K562 (cell line): Measurements from ENCODE around the gene VHLL. TPM values are rescaled to one million over a fixed set of nuclear protein-coding genes. Genes with fewer than 3 reads are reported as not detected.

Experiments used
- CHD2 ChIP-seq: IDR thresholded peaks from 2 replicates; pipeline ENCODE4 v1.6.1; 2011; ENCODE audit warnings: low read depth, low read length
- FOXJ2 ChIP-seq: fragments of 200-800 bp; sonication (Bioruptor generic); IDR thresholded peaks from 2 replicates; pipeline ENCODE4 v1.6.1; 2016; ENCODE audit warnings: missing genetic modification characterization, missing compliant biosample characterization
- HMG20A ChIP-seq: fragments of 450-650 bp; formaldehyde crosslinking; conservative IDR thresholded peaks from 2 replicates; pipeline ENCODE4 v1.4.0; 2020; ENCODE audit warnings: mild to moderate bottlenecking, mixed read lengths
- HNRNPH1 ChIP-seq: fragments of 200-400 bp; formaldehyde crosslinking; optimal IDR thresholded peaks from 2 replicates; pipeline ENCODE3; 2017; ENCODE audit warnings: low read depth, mild to moderate bottlenecking, low read length, moderate library complexity
- LCOR ChIP-seq: sonication (generic); formaldehyde crosslinking; IDR thresholded peaks from 2 replicates; pipeline ENCODE4 v1.8.0; 2022; ENCODE audit warnings: mild to moderate bottlenecking, missing genetic modification reagents
- NR2C2 ChIP-seq, 2 experiments: fragments of 200-800 bp in 1 of 2; sonication (Bioruptor generic) in 1 of 2; sonication (generic) in 1 of 2; formaldehyde crosslinking in 1 of 2; IDR thresholded peaks; 2 replicates each; pipeline versions ENCODE4 v1.6.1 to v1.8.0; 2016 to 2022; ENCODE audit warnings: mild to moderate bottlenecking in 1 of 2, missing compliant biosample characterization in 1 of 2, missing genetic modification characterization in 1 of 2, missing genetic modification reagents in 1 of 2
- POLR2H ChIP-seq: IDR thresholded peaks from 2 replicates; pipeline ENCODE4 v1.6.1; 2016; ENCODE audit warnings: missing genetic modification characterization, low read depth, mild to moderate bottlenecking, control low read depth, missing compliant biosample characterization, moderate library complexity
- SETDB1 ChIP-seq: IDR thresholded peaks from one replicate; pipeline ENCODE4 v1.6.1; 2012; ENCODE audit warnings: low read length, control low read depth, inconsistent platforms
- TEAD4 ChIP-seq, 2 experiments: sonication (generic) in 1 of 2; formaldehyde crosslinking in 1 of 2; IDR thresholded peaks; 2 replicates each; pipeline versions ENCODE4 v1.6.1 to v1.8.0; 2012 to 2022; ENCODE audit warnings: borderline replicate concordance in 1 of 2, inconsistent platforms in 1 of 2, low read length in 1 of 2, mild to moderate bottlenecking in 1 of 2, missing genetic modification reagents in 1 of 2
- ZKSCAN3 ChIP-seq: fragments of 250-450 bp; sonication (Bioruptor Pico); IDR thresholded peaks from 2 replicates; pipeline ENCODE4 v1.4.0; 2020
- polyA plus RNA-seq, 8 experiments: library from polyadenylated mRNA; depleted of rRNA in 4 of 8; stranded (reverse) in 5 of 8; unstranded in 3 of 8; fragments of >200 nt; fragmentation: Nextera tagmentation in 2 of 8; fragmentation: Illumina TruSeq in 1 of 8; extraction: Ambion mirVana in 2 of 8; extraction: Trizol in 1 of 8; gene quantifications; 2 replicates each; pipeline versions ENCODE4 v1.2.1 to v1.2.3, GENCODE V29; 2011 to 2014; ENCODE audit warnings: inconsistent platforms in 1 of 8, missing spikeins in 1 of 8
- total RNA-seq, 7 experiments: library from RNA; depleted of rRNA in 6 of 7; stranded (reverse); fragments of >200 nt in 6 of 7; fragmentation: Illumina TruSeq in 2 of 7; extraction: Trizol in 2 of 7; gene quantifications; 2 replicates each; pipeline versions ENCODE4 v1.2.1 to v1.2.3, GENCODE V29; 2011 to 2021; ENCODE audit warnings: low replicate concordance in 1 of 7
- TF ChIP-seq, protein P1 (sequence below): fragments of 450-650 bp; IDR thresholded peaks from 2 replicates; pipeline ENCODE4 v1.6.1; 2017; ENCODE audit warnings: mild to moderate bottlenecking, moderate library complexity
- TF ChIP-seq, protein P2 (sequence below): fragments of 450-650 bp; formaldehyde crosslinking; IDR thresholded peaks from 2 replicates; pipeline ENCODE4 v1.4.0; 2020; ENCODE audit warnings: mild to moderate bottlenecking

VHLL gene
- total and polyA plus RNA-seq, 9 of the 15 experiments (the other 6 are each of a cell fraction or from before 2014, with no cell fraction given), result not detected

DNA sequence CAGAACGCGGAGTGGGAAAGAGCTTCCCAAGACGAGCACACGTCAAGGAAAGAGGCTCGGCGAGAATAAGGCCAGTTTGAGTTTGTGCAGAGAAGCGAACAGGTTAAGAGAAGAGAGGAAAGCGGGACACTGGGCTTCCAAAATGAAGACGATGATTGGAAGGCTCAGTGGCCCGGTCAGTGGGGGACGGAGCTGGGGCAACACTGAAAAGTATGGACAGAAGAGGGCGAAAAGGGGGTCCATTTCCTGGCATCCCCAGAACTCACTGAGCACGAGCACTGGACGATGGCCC is 38.7 kb upstream of the VHLL start (continued):
- TF ChIP-seq, protein P1, sequence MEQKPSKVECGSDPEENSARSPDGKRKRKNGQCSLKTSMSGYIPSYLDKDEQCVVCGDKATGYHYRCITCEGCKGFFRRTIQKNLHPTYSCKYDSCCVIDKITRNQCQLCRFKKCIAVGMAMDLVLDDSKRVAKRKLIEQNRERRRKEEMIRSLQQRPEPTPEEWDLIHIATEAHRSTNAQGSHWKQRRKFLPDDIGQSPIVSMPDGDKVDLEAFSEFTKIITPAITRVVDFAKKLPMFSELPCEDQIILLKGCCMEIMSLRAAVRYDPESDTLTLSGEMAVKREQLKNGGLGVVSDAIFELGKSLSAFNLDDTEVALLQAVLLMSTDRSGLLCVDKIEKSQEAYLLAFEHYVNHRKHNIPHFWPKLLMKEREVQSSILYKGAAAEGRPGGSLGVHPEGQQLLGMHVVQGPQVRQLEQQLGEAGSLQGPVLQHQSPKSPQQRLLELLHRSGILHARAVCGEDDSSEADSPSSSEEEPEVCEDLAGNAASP, result no peak
- TF ChIP-seq, protein P2, sequence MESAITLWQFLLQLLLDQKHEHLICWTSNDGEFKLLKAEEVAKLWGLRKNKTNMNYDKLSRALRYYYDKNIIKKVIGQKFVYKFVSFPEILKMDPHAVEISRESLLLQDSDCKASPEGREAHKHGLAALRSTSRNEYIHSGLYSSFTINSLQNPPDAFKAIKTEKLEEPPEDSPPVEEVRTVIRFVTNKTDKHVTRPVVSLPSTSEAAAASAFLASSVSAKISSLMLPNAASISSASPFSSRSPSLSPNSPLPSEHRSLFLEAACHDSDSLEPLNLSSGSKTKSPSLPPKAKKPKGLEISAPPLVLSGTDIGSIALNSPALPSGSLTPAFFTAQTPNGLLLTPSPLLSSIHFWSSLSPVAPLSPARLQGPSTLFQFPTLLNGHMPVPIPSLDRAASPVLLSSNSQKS (CRISPR knock-in tag), result 0 out of 2 replicates have a peak, but pooled peaks have one; percentile 16
- no peak for TF ChIP-seq CHD2
- no peak for TF ChIP-seq HNRNPH1
- TF ChIP-seq POLR2H (tag), result no peak
- TF ChIP-seq NR2C2 (CRISPR knock-in tag; IDR thresholded peaks at IDR 0.05), result no peak; the same call in 1 of the 2 replicates
- TF ChIP-seq NR2C2 (tag; IDR thresholded peaks at IDR 0.05), result no peak
- TF ChIP-seq ZKSCAN3 (CRISPR knock-in tag), result no peak
- 0 out of 2 replicates have a peak, but pooled peaks have one; percentile 19 for TF ChIP-seq TEAD4 (IDR thresholded peaks at IDR 0.05; ENCODE audit: low read length)
- no peak for TF ChIP-seq TEAD4 (CRISPR knock-in tag; IDR thresholded peaks at IDR 0.05; ENCODE audit: borderline replicate concordance)
- TF ChIP-seq HMG20A (CRISPR knock-in tag), result no peak
- no peak for TF ChIP-seq FOXJ2 (tag)
- TF ChIP-seq LCOR (CRISPR knock-in tag), result no peak
- no peak for TF ChIP-seq SETDB1
